Activated T-cell treated with anti-CD3 and anti-CD28 coated beads for 24 hours (primary cell): ENCODE measurements around the gene NIM1K.
"Not testable (repeated sequence)": the region's sequence is repeated elsewhere in the genome, so short reads cannot be mapped to it uniquely, and the experiment has no call there.

Source experiments
- DNase-seq: peaks from one replicate; pipeline ENCODE4 v3.0.0-alpha.2; 2020; ENCODE audit warnings: low read depth

Gene NIM1K

GRCh38 chr5:43281840-43282658 is 90.0 kb downstream of the NIM1K start:
- DNase-seq: no peak

GRCh38 chr5:43286623-43287022 is 94.6 kb downstream of the NIM1K start:
- no peak for DNase-seq

GRCh38 chr5:43287493-43287892 is 95.5 kb downstream of the NIM1K start:
- no peak for DNase-seq

GRCh38 chr5:43288269-43288831 is 96.3 kb downstream of the NIM1K start:
- no peak for DNase-seq

- DNase-seq: no peak
These were observed 98.7 kb downstream of the NIM1K start for GRCh38 chr5:43290726-43291125.

GRCh38 chr5:43294226-43294625 is 102.2 kb downstream of the NIM1K start:
- no peak for DNase-seq

- no peak for DNase-seq
These were observed 103.2 kb downstream of the NIM1K start for GRCh38 chr5:43295202-43295601.

- DNase-seq: no peak
These were observed 104.8 kb downstream of the NIM1K start for GRCh38 chr5:43296835-43297234.

GRCh38 chr5:43298443-43298842 is 106.4 kb downstream of the NIM1K start:
- no peak for DNase-seq

- DNase-seq: no peak
These were observed 108.1 kb downstream of the NIM1K start for GRCh38 chr5:43300112-43300511.

- no peak for DNase-seq
These were observed 109.6 kb downstream of the NIM1K start for GRCh38 chr5:43301653-43302091.

GRCh38 chr5:43302481-43302880 is 110.5 kb downstream of the NIM1K start:
- no peak for DNase-seq

GRCh38 chr5:43303242-43303641 is 111.2 kb downstream of the NIM1K start:
- no peak for DNase-seq

GRCh38 chr5:43304525-43304924 is 112.5 kb downstream of the NIM1K start:
- DNase-seq: no peak

- DNase-seq: no peak
These were observed 114.0 kb downstream of the NIM1K start for GRCh38 chr5:43305948-43306565.

GRCh38 chr5:43306954-43307353 is 114.9 kb downstream of the NIM1K start:
- not testable (repeated sequence) for DNase-seq

- no peak for DNase-seq
These were observed 117.1 kb downstream of the NIM1K start for GRCh38 chr5:43309122-43309521.

GRCh38 chr5:43309637-43310036 is 117.6 kb downstream of the NIM1K start:
- DNase-seq: no peak

GRCh38 chr5:43312076-43312661 is 120.1 kb downstream of the NIM1K start:
- no peak for DNase-seq

- no peak for DNase-seq
These were observed 120.6 kb downstream of the NIM1K start for GRCh38 chr5:43312699-43313034.

- DNase-seq: peak; percentile 98
These were observed 121.2 kb downstream of the NIM1K start, which contains the start of gene HMGCS1 for GRCh38 chr5:43313035-43313853. Gene HMGCS1, minus strand, starts transcription at chr5:43313412. Its CDS starts 14,447 bp downstream, at chr5:43298965.

GRCh38 chr5:43313854-43314457 is 121.9 kb downstream of the NIM1K start:
- DNase-seq: no peak
